PC-9 (cell line): Measurements from ENCODE around the gene CMIP.

ENCODE experiments used
- EZH2 ChIP-seq: fragments of 200-600 bp; sonication (generic); IDR thresholded peaks from 2 replicates; pipeline ENCODE4 v1.8.0; 2017; ENCODE audit warnings: antibody characterized with exemption, low read depth
- TF ChIP-seq, protein P1 (sequence below): fragments of 200-600 bp; sonication (generic); conservative IDR thresholded peaks from 2 replicates; pipeline ENCODE4 v1.6.1; 2017; ENCODE audit warnings: mixed run types, antibody characterized with exemption, mild to moderate bottlenecking, moderate library complexity

DNA sequence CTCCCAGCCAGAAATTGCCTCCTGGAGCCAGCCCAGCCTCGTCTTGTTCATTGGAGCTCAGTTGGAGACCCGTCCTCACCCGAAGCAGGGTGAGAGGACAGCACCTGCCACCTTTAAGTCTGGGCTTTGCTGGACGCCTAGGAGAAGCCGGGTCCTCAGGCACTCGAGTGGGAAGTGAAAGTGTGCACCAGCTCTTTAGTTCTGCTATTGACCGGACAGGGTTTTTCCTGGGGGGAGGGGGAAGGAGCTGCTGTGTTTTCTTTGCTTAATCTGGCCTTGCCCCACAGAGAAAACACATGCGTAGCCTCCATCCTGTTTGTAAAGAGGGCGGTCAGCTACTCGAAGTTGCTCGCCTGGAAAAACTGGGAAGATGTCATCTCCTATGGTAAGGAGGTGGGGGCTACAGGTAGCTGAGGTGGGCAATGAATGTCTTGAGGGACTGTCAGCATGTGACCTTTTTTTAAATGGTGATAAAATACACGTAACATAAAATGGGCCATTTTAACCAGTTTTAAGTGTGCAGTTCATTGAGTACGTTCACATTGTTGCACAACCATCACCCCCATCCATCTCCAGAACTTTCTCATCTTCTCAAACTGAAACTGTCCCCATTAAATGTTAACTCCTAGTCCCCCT, 34.4 kb downstream of the CMIP start:
- TF ChIP-seq, protein P1, sequence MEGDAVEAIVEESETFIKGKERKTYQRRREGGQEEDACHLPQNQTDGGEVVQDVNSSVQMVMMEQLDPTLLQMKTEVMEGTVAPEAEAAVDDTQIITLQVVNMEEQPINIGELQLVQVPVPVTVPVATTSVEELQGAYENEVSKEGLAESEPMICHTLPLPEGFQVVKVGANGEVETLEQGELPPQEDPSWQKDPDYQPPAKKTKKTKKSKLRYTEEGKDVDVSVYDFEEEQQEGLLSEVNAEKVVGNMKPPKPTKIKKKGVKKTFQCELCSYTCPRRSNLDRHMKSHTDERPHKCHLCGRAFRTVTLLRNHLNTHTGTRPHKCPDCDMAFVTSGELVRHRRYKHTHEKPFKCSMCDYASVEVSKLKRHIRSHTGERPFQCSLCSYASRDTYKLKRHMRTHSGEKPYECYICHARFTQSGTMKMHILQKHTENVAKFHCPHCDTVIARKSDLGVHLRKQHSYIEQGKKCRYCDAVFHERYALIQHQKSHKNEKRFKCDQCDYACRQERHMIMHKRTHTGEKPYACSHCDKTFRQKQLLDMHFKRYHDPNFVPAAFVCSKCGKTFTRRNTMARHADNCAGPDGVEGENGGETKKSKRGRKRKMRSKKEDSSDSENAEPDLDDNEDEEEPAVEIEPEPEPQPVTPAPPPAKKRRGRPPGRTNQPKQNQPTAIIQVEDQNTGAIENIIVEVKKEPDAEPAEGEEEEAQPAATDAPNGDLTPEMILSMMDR = no peak
- TF ChIP-seq EZH2 = no peak
